Measurements from ENCODE around the gene ODF2L. TPM values are rescaled to one million over a fixed set of nuclear protein-coding genes. Genes with fewer than 3 reads are reported as not detected.

ODF2L gene
- total RNA-seq, 1 experiment from 2014 or later: 38.6 TPM

DNA sequence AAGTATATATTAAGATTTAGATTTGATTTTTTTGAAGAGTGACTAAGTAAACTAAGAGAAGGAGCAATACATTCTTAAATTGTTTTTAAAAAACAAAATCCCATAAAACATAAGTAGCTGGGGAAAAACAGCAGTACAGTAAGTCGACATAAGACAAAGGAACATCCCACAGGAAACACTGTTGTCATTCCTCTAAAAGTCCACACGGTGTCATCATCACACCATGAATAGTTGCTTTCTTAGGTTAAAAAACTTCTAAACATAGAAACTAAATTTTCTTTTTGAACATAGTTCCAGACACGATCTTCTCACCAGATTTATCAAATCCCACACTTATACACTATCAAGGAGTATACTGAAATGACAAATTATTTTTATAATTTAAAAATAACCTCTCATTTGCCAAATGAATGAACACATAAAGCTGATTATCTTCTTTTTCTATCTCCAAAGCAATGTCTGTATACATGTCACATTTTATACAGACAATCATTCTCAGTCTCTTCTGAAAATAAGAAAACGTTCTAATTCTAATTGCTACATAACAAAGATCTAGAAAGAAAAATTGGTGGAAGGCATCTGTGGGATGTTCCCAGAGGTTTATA is 15.8 kb downstream of the ODF2L start:
- Mint-ChIP-seq H3K36me3 (ENCODE audit: insufficient read depth, unreplicated experiment) (no peaks in the 10 kb centered on the region), H3K4me3 (ENCODE audit: low read depth, unreplicated experiment) (no peak overlapping the region), H3K9me3 (ENCODE audit: low read depth, unreplicated experiment) (peaks cover 7% of the 10 kb centered on the region), H3K27me3 (ENCODE audit: unreplicated experiment) (no peaks in the 10 kb centered on the region), H3K27ac (ENCODE audit: unreplicated experiment) (no peak overlapping the region), H3K4me1 (ENCODE audit: low read depth, unreplicated experiment) (no peaks in the 10 kb centered on the region)
- no TSS peak for BruUV-seq (replicated peaks)
- peak; percentile 58 for TF ChIP-seq CTCF (IDR thresholded peaks at IDR 0.05; ENCODE audit: unreplicated experiment)
- no peak for DNase-seq
- CTCF ChIA-PET: interaction anchor here (1.0 to 1.5 kb wide), 2 partner anchors 16 to 122 kb away, joined by 3 to 5 read pairs; partner anchors contain the start of gene ODF2L
- intact Hi-C loops (cut with micrococcal nuclease; ENCODE audit: unreplicated experiment): loop anchor here (1.0 to 10.0 kb wide), 2 partner anchors 122 to 304 kb away; no protein-coding TSS in a partner anchor

DNA sequence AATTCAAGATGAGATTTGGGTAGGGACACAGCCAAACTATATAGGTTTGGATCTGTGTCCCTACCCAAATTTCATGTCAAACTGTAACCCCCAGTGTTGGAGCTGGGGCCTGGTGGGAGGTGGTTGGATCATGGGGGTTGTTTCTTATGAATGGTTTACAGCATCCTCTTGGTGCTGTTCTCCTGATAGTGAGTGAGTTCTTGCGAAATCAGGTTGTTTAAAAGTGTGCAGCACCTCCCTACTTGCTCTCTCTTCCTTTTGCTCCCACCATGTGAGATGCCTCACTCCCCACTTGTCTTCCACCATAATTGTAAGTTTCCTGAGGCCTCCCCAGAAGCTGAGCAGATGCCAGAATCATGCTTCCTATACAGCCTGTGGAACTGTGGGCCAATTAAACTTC is 17.3 kb downstream of the ODF2L start:
- no peak overlapping the region for H3K4me3 Mint-ChIP-seq (ENCODE audit: low read depth, unreplicated experiment)
- CTCF ChIA-PET: no interaction called here
- no TSS peak for BruUV-seq (replicated peaks)
- no peaks in the 10 kb centered on the region for H3K4me1 Mint-ChIP-seq (ENCODE audit: low read depth, unreplicated experiment)
- H3K36me3 Mint-ChIP-seq (ENCODE audit: insufficient read depth, unreplicated experiment): no peaks in the 10 kb centered on the region
- no peak for TF ChIP-seq CTCF (IDR thresholded peaks at IDR 0.05; ENCODE audit: unreplicated experiment)
- H3K27ac Mint-ChIP-seq (ENCODE audit: unreplicated experiment): no peak overlapping the region
- peaks cover 7% of the 10 kb centered on the region for H3K9me3 Mint-ChIP-seq (ENCODE audit: low read depth, unreplicated experiment)
- intact Hi-C loops (cut with micrococcal nuclease; ENCODE audit: unreplicated experiment): no loop called here
- no peaks in the 10 kb centered on the region for H3K27me3 Mint-ChIP-seq (ENCODE audit: unreplicated experiment)
- DNase-seq: no peak

DNA sequence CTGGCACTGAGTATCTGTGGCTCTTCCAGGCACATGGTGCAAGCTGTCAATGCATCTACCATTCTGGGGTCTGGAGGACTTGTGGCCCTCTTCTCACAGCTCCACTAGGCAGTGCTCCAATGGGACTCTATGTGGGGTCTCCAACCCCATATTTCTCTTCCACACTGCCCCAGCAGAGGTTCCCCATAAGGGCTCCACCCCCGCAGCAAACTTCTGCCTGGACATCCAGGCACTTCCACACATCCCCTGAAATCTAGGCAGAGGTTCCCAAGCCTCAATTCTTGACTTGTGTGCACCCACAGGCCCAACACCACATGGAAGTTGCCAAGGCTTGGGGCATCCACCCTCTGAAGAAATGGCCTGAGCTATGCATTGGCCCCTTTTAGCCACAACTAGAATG is 18.8 kb downstream of the ODF2L start:
- H3K9me3 Mint-ChIP-seq (ENCODE audit: low read depth, unreplicated experiment): peaks cover 7% of the 10 kb centered on the region
- CTCF ChIA-PET: no interaction called here
- H3K27ac Mint-ChIP-seq (ENCODE audit: unreplicated experiment): no peak overlapping the region
- no peak overlapping the region for H3K4me3 Mint-ChIP-seq (ENCODE audit: low read depth, unreplicated experiment)
- no peaks in the 10 kb centered on the region for H3K36me3 Mint-ChIP-seq (ENCODE audit: insufficient read depth, unreplicated experiment)
- no peaks in the 10 kb centered on the region for H3K27me3 Mint-ChIP-seq (ENCODE audit: unreplicated experiment)
- intact Hi-C loops (cut with micrococcal nuclease; ENCODE audit: unreplicated experiment): no loop called here
- TF ChIP-seq CTCF (IDR thresholded peaks at IDR 0.05; ENCODE audit: unreplicated experiment): no peak
- DNase-seq: no peak
- no TSS peak for BruUV-seq (replicated peaks)
- H3K4me1 Mint-ChIP-seq (ENCODE audit: low read depth, unreplicated experiment): no peaks in the 10 kb centered on the region

DNA sequence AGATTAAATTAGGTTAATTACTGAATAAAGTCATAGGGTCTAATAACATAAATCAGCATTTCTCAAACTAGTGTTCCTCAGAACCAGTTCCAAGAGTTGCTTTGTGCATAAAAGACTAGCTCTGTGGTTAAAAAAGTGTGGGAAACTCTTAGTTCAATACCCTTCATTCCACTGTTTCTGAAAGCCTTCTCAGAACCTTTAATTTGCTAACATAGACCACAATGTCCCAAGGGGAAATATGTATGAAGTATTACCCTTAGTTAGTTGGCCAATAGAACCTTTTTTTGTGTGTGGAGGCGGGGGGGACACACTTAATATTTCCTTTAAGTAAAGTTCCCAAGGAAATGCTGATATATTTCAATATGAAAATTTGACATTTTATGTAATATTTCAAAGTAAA is 20.4 kb downstream of the ODF2L start:
- no peak overlapping the region for H3K27ac Mint-ChIP-seq (ENCODE audit: unreplicated experiment)
- CTCF ChIA-PET: no interaction called here
- TF ChIP-seq CTCF (IDR thresholded peaks at IDR 0.05; ENCODE audit: unreplicated experiment): no peak
- no peaks in the 10 kb centered on the region for H3K27me3 Mint-ChIP-seq (ENCODE audit: unreplicated experiment)
- no peaks in the 10 kb centered on the region for H3K36me3 Mint-ChIP-seq (ENCODE audit: insufficient read depth, unreplicated experiment)
- no peak overlapping the region for H3K4me3 Mint-ChIP-seq (ENCODE audit: low read depth, unreplicated experiment)
- H3K9me3 Mint-ChIP-seq (ENCODE audit: low read depth, unreplicated experiment): peaks cover 7% of the 10 kb centered on the region
- no peak for DNase-seq
- H3K4me1 Mint-ChIP-seq (ENCODE audit: low read depth, unreplicated experiment): no peaks in the 10 kb centered on the region
- intact Hi-C loops (cut with micrococcal nuclease; ENCODE audit: unreplicated experiment): no loop called here
- no TSS peak for BruUV-seq (replicated peaks)

Data from Calu3 (cell line).